K562 (cell line): ENCODE measurements around the gene RSF1. TPM values are rescaled to one million over a fixed set of nuclear protein-coding genes. Genes with fewer than 3 reads are reported as not detected.

ENCODE experiments used
- HDAC3 ChIP-seq: fragments of 450-650 bp; IDR thresholded peaks from 2 replicates; pipeline ENCODE4 v1.6.1; 2018; ENCODE audit warnings: borderline replicate concordance, mild to moderate bottlenecking, moderate library complexity; ENCODE audit not compliant: partially characterized antibody
- polyA plus RNA-seq, 8 experiments: library from polyadenylated mRNA; depleted of rRNA in 4 of 8; stranded (reverse) in 5 of 8; unstranded in 3 of 8; fragments of >200 nt; fragmentation: Nextera tagmentation in 2 of 8; fragmentation: Illumina TruSeq in 1 of 8; extraction: Ambion mirVana in 2 of 8; extraction: Trizol in 1 of 8; gene quantifications; 2 replicates each; pipeline versions ENCODE4 v1.2.1 to v1.2.3, GENCODE V29; 2011 to 2014; ENCODE audit warnings: inconsistent platforms in 1 of 8, missing spikeins in 1 of 8
- total RNA-seq, 7 experiments: library from RNA; depleted of rRNA in 6 of 7; stranded (reverse); fragments of >200 nt in 6 of 7; fragmentation: Illumina TruSeq in 2 of 7; extraction: Trizol in 2 of 7; gene quantifications; 2 replicates each; pipeline versions ENCODE4 v1.2.1 to v1.2.3, GENCODE V29; 2011 to 2021; ENCODE audit warnings: low replicate concordance in 1 of 7
- TF ChIP-seq, protein P1 (sequence below): fragments of 450-650 bp; IDR thresholded peaks from 2 replicates; pipeline ENCODE4 v1.6.1; 2016; ENCODE audit warnings: mild to moderate bottlenecking, moderate library complexity

Gene RSF1
- total and polyA plus RNA-seq, 9 of the 15 experiments (the other 6 are each of a cell fraction or from before 2014, with no cell fraction given) = 9.7 to 63.6 (median 42.8) TPM

DNA sequence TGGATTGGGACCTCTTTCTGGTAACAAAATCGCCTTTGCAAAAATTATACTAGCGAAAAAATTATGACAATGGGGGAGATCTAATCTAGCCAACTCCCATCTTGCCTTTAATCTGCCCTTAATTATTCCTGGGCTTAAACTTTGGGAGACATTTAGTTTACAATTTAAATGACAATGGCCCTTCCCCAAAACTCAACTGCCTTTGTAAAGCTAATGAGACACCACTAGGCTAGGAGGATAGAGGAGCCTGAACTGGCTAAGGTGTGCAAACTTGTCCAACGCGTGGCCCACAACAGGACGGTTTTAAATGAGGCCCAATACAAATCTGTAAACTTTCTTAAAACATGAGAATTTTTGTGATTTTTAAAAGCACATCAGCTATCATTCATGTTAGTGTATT, 67.3 kb downstream of the RSF1 start (continued):
- TF ChIP-seq, protein P1, sequence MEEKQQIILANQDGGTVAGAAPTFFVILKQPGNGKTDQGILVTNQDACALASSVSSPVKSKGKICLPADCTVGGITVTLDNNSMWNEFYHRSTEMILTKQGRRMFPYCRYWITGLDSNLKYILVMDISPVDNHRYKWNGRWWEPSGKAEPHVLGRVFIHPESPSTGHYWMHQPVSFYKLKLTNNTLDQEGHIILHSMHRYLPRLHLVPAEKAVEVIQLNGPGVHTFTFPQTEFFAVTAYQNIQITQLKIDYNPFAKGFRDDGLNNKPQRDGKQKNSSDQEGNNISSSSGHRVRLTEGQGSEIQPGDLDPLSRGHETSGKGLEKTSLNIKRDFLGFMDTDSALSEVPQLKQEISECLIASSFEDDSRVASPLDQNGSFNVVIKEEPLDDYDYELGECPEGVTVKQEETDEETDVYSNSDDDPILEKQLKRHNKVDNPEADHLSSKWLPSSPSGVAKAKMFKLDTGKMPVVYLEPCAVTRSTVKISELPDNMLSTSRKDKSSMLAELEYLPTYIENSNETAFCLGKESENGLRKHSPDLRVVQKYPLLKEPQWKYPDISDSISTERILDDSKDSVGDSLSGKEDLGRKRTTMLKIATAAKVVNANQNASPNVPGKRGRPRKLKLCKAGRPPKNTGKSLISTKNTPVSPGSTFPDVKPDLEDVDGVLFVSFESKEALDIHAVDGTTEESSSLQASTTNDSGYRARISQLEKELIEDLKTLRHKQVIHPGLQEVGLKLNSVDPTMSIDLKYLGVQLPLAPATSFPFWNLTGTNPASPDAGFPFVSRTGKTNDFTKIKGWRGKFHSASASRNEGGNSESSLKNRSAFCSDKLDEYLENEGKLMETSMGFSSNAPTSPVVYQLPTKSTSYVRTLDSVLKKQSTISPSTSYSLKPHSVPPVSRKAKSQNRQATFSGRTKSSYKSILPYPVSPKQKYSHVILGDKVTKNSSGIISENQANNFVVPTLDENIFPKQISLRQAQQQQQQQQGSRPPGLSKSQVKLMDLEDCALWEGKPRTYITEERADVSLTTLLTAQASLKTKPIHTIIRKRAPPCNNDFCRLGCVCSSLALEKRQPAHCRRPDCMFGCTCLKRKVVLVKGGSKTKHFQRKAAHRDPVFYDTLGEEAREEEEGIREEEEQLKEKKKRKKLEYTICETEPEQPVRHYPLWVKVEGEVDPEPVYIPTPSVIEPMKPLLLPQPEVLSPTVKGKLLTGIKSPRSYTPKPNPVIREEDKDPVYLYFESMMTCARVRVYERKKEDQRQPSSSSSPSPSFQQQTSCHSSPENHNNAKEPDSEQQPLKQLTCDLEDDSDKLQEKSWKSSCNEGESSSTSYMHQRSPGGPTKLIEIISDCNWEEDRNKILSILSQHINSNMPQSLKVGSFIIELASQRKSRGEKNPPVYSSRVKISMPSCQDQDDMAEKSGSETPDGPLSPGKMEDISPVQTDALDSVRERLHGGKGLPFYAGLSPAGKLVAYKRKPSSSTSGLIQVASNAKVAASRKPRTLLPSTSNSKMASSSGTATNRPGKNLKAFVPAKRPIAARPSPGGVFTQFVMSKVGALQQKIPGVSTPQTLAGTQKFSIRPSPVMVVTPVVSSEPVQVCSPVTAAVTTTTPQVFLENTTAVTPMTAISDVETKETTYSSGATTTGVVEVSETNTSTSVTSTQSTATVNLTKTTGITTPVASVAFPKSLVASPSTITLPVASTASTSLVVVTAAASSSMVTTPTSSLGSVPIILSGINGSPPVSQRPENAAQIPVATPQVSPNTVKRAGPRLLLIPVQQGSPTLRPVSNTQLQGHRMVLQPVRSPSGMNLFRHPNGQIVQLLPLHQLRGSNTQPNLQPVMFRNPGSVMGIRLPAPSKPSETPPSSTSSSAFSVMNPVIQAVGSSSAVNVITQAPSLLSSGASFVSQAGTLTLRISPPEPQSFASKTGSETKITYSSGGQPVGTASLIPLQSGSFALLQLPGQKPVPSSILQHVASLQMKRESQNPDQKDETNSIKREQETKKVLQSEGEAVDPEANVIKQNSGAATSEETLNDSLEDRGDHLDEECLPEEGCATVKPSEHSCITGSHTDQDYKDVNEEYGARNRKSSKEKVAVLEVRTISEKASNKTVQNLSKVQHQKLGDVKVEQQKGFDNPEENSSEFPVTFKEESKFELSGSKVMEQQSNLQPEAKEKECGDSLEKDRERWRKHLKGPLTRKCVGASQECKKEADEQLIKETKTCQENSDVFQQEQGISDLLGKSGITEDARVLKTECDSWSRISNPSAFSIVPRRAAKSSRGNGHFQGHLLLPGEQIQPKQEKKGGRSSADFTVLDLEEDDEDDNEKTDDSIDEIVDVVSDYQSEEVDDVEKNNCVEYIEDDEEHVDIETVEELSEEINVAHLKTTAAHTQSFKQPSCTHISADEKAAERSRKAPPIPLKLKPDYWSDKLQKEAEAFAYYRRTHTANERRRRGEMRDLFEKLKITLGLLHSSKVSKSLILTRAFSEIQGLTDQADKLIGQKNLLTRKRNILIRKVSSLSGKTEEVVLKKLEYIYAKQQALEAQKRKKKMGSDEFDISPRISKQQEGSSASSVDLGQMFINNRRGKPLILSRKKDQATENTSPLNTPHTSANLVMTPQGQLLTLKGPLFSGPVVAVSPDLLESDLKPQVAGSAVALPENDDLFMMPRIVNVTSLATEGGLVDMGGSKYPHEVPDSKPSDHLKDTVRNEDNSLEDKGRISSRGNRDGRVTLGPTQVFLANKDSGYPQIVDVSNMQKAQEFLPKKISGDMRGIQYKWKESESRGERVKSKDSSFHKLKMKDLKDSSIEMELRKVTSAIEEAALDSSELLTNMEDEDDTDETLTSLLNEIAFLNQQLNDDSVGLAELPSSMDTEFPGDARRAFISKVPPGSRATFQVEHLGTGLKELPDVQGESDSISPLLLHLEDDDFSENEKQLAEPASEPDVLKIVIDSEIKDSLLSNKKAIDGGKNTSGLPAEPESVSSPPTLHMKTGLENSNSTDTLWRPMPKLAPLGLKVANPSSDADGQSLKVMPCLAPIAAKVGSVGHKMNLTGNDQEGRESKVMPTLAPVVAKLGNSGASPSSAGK = no peak
- no peak for TF ChIP-seq HDAC3
- TF ChIP-seq, all 486 proteins: peak for 0
